ENCODE data around the gene EPB41L2.
"Not testable (repeated sequence)": the region's sequence is repeated elsewhere in the genome, so short reads cannot be mapped to it uniquely, and the experiment has no call there.

The EPB41L2 gene

DNA sequence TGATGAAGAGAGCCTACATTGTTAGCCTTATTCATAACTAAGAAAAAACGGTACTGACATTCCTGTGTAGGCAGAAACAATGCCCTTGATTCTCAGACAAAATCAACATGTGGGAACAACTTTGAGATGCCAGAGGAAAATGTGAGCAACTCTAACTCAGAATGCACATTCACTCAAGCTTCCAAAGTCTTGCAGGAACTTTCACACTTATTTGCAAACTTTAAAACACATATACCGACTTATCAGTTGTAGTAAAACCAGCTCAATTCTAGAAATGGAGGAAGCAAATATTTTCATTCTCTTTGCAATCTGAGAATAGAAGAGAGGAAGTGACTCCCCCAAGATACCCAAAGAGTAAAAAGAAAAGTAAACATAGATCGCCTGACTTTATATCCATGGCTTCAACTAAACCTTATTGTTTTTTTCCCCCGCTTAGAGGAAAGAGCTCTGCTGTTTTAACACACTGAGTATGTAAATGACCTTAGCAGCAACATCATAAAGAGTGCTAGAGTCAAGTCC is 117.6 kb downstream of the EPB41L2 start:
- DNase-seq (ENCODE audit: low spot score), result no peak

- no peak for DNase-seq (ENCODE audit: low spot score)
Observed at GRCh38 chr6:130944486-130944885, 118.6 kb downstream of the EPB41L2 start.

GRCh38 chr6:130943738-130944137 is 119.3 kb downstream of the EPB41L2 start:
- DNase-seq (ENCODE audit: low spot score), result no peak

- DNase-seq (ENCODE audit: low spot score), result not testable (repeated sequence)
Observed at GRCh38 chr6:130942752-130943151, 120.3 kb downstream of the EPB41L2 start.

DNA sequence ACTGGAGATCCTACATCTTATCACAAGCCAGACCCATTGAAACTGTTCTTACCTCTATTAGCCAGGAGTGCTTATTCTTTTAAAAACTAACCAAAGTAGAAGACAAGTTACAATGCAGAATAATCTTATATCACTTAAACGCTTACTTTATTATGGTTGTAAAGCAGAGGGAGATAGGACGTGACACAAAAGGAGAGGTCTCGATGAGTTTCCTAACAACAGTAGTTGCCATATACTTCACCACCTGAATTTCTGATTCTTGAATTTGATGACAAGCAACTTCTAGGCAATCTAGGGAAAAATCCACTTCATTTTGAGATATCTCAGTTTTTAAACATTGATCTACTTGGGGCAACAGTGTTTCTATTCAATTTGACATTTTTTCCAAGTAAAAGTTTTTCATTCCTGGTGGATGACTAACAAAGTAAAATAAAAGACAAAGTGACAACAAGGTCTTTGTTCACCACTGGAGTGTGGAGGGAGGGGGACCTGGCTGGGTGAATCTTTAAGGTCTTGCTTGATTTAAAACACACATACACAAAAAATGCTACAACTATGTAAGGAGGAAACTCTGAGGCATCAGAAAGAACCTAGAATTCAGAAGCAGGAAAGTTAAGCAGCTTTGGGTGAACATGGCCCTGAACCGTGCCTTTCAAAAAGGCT is 125.0 kb downstream of the EPB41L2 start:
- DNase-seq (ENCODE audit: low spot score), result no peak

DNA sequence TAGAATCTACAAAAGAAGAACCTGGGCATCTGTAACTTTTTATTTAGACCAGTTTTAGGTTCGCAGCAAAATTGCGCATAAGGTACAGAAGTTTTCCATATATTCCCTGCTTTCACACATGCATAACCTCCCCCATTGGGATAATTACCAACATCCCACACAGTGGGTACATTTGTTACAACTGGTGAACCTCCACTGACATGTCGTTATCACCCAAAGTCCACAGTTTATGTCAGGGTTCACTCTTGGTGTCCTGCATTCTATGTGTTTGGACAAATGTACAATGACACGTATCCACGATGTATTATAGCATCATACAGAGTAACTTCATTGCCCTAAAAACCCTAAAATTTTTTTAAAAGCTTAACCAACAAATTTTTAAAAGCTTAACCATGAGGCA is 126.1 kb downstream of the EPB41L2 start:
- no peak for DNase-seq (ENCODE audit: low spot score)

- DNase-seq (ENCODE audit: low spot score), result no peak
Observed at GRCh38 chr6:130935978-130936377, 127.1 kb downstream of the EPB41L2 start.

DNA sequence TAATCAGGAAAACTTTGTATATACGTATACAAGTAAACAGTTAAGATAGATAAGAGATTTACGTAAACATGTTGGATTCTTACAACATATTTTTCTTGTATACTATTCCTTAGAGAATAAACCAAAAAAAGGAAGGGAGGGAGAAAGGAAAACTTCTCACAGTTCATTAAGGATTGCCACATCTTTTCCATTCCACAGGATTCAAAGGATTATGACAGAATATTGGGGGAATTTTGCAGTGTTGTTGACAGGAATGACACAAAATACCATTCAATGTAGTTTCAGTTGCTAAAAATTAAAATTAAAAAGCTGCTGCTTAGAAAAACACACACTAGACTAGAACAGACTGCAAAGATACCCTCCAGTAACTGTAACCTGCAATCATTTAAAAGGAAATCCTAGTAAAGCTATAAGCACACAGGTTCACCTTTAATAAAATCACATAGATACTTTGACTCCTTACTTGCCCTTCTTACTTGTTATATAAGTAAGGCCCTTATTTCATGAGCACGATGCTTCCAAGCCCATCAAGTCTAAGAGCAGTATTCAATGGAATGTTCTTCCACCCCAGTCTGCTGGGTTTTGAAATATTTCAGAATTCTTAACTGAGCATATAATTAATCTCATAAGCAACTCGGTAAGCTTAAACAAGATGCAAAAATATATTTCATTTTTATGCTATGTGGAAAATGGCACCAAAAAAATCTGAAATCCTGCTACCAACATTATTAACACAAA is 128.0 kb downstream of the EPB41L2 start:
- DNase-seq (ENCODE audit: low spot score), result no peak

DNA sequence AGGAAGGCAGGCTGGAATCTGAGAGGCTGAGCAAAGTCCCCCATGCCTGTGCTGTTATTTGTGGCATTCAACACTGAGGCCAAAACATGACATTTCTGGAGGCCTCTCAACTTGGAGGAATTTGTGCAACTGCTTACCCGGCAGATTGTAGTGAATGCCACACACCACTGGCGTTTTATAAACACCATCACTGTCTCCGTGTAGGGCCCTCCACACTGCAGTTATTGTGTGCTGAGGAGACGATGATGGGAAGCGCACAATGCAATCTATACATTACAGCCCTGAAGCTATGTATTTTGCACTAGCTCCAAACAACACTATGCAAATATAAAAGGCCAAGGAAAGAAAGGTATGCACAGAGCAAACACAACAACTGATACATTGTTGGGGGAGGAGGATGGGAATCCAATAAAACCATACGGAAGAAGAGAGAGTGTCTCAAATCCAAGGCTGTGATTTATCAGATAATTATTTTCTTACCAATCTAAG is 129.3 kb downstream of the EPB41L2 start:
- no peak for DNase-seq (ENCODE audit: low spot score)

DNA sequence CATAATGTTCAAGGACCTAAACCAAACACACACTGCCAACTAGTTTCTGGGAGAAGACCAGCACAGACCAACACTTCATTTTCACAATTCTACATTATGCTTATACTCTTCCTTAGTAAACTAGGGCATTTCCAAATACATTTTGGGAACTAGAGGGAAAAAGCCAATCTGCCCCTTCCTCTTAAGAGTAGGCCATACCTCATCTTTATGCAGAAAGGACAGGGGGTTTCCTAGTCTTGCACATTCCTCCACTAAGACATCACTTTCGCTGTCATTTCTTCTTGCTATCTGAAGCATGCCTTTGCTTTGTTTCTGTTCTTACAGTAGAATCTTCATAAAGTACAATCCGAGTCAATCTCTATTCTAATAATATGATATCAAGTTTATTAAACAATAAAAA is 130.1 kb downstream of the EPB41L2 start:
- no peak for DNase-seq (ENCODE audit: low spot score)

- DNase-seq (ENCODE audit: low spot score), result no peak
Observed at GRCh38 chr6:130932438-130932837, 130.6 kb downstream of the EPB41L2 start.

GRCh38 chr6:130931683-130932082 is 131.4 kb downstream of the EPB41L2 start:
- no peak for DNase-seq (ENCODE audit: low spot score)

GRCh38 chr6:130929036-130929678 is 133.9 kb downstream of the EPB41L2 start:
- DNase-seq (ENCODE audit: low spot score), result no peak

DNA sequence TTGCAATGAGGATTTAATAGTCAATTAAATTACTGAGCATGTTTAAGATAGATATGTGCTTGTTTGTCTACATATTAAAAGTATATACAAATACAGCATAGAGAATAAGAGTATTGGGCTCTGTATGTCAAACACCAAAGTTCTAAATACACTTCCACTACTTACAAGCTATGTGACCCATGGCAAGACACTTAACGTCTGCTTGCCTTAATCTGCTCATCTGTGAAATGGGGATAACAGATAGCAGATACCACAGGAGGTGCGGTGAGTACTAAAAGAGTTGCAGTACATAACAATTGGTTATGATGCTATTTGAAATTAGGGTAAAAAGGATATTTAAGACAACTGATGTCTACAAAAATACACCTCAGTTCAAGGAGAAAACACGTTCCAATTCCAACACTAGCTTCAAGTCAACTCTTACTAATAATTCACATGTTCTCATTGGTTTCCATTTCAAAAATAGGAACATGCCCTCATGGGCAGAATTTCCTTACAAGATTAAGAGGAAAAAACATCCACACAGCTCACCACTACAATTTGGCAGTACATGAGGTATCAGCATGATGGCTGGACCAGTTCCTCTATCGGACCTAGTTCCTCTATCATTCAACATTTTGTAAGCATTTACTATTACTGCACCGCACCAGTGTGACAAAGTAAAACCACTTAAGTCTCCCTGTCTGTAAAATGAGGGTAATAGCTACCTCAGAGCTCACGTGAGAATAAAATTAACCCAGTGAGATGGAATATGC is 134.7 kb downstream of the EPB41L2 start:
- DNase-seq (ENCODE audit: low spot score), result no peak

GRCh38 chr6:130927305-130927704 is 135.7 kb downstream of the EPB41L2 start:
- DNase-seq (ENCODE audit: low spot score), result no peak

- no peak for DNase-seq (ENCODE audit: low spot score)
Observed at GRCh38 chr6:130923350-130923749, 139.7 kb downstream of the EPB41L2 start.

GRCh38 chr6:130922922-130923321 is 140.1 kb downstream of the EPB41L2 start:
- DNase-seq (ENCODE audit: low spot score), result no peak

DNA sequence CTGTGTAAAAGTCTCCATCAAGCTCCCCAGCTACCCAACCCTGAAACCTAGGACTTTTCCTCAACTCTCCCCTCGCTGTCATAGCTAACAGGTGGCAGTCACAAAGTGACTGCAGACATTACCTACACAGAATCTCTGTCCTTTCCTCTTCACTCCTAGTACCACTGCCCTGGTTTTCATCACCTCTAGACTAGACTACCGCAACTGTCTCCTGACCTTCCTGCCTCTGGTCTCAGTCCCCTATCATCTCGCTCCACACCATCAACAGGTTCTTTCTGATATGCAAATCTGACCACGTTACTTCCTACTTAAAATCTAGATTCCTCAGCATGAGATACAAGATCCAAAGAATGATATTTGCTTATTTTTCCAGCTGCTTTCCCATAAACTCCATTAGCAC is 142.1 kb downstream of the EPB41L2 start:
- DNase-seq (ENCODE audit: low spot score), result no peak

GRCh38 chr6:130918171-130918570 is 144.9 kb downstream of the EPB41L2 start:
- DNase-seq (ENCODE audit: low spot score), result no peak

- not testable (repeated sequence) for DNase-seq (ENCODE audit: low spot score)
Observed at GRCh38 chr6:130915606-130916005, 147.4 kb downstream of the EPB41L2 start.

DNA sequence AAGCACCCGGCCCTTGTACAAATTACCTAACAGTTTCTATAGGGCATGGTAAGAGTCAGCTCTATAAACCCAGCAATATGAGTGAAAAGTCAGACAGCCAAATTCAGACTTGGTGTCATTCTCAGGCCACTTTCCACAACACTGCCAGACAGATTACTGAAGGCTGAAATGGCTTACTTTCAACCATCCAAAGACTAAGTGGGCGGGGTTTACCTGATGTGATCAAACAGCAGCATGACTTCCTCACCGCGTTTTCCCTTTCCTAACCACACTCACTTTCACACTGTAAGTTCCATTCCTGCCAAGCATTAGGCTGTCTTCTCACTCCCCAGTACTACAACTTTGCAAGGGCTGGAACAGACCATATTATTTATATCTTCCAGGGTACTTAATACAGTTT is 149.9 kb downstream of the EPB41L2 start:
- DNase-seq (ENCODE audit: low spot score), result no peak

- DNase-seq (ENCODE audit: low spot score), result no peak
Observed at GRCh38 chr6:130912434-130912833, 150.6 kb downstream of the EPB41L2 start.

Measured in CD4-positive, alpha-beta T cell treated with Interleukin-15 for 4 hours (primary cell).